Activated gamma-delta T cell (primary cell): ENCODE measurements around the gene POLR2L.

Source experiments
- DNase-seq: peaks from one replicate; lab custom pipeline; 2025; lab: John Stamatoyannopoulos, UW
- total RNA-seq, 2 donors: gene quantifications; one replicate each; lab custom pipeline; 2026; lab: John Stamatoyannopoulos, UW

The POLR2L gene
- total RNA-seq = 17.5 to 20.4 reads per million in 2 donors

DNA sequence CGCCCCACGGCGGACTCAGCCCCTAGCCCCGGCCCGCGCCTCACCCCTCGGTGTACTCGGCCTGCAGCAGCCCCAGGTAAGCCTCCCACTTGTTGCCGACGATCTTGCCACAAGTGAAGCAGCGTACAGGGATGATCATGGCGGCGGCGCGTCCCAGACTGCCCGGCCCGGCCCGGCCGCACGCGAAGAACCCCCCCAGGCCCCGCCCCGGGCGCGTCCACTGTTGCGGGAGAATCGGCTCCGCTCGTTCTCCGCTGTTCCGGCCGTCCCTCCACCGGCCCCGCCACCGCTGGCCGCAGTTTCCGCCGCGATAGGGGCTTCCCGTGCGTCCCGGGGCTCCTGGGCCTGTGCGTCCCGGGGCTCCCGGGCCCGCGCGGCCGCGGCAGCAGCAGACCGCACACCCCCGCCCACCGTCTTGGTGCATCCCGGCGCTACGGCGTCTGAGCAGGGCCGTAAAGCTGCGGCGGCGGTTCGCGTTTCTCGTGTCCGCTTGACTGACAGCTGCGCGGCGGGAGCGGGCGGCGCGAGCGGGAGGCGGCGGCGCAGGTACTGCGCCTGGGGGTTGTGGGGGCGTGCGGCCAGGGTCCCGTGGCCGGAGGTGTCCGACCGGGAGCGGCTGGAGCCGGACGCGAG lies at the start of gene POLR2L, which contains the start of gene TSPAN4:
POLR2L (minus strand) TSS at position 160 of the 633 bp plus-strand sequence; CDS start at position 139, 21 bp downstream.
TSPAN4 (plus strand) TSS at position 483 of the 633 bp plus-strand sequence. CDS start 7,453 bp downstream, outside the sequence.
- DNase-seq = peak; percentile 83

DNA sequence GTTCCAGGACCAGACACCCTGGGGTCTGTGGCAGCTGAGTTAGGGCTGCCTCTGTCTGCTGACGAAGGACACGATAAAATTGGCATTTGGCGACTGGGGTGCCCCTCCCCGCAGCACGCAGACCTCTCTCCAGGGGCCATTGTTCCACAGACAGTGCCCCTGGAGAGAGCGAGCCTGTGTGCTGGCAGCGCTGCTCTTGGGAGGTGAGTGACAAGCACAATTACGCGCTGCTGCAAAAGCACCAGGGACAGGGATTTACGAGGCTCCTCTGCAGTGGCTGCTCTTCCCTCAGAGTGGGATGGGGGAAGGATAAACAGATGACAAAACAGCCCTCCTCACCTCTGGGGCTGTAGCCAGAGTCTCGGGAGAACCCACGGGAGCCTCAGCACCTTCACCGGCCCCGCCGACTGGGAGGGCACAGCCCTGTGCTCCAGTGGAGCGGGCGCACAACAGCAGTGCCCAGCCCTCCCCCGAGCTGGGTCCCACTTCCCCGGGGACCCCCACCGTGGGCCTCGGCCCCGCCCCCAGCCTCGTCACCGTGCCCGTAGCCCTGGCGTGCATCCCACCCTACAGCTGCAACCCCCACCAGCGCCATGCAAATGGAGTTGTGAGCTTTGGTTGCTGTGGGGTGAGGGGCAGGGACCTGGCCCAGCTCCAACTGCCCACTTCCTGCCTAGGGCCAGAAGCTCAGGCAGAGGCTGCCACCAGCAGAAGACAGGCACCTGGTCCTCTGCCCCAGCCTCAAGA lies 48.6 kb upstream of the POLR2L start:
- no peak for DNase-seq

- DNase-seq = no peak
These were observed 47.6 kb upstream of the POLR2L start for GRCh38 chr11:889687-890475.

DNA sequence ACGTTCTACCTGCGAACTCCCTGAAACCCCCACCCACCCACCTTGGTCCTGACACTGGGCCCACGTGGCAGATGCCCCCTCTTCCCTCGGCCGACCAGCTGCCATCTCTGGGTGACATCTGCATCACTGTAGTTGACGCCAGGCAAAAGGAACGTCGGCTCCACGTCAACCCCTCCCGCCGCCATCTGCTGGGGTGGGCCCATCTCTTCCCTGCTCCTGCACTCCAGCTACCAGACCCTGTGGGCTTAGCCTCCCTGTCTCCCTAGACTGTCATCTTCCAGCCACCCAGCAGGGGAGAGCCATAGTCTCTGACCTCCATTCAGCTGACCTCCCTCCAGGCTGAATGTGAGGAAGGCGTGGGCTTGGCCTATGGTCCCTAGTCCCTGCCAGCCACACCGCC lies 46.9 kb upstream of the POLR2L start:
- no peak for DNase-seq

DNA sequence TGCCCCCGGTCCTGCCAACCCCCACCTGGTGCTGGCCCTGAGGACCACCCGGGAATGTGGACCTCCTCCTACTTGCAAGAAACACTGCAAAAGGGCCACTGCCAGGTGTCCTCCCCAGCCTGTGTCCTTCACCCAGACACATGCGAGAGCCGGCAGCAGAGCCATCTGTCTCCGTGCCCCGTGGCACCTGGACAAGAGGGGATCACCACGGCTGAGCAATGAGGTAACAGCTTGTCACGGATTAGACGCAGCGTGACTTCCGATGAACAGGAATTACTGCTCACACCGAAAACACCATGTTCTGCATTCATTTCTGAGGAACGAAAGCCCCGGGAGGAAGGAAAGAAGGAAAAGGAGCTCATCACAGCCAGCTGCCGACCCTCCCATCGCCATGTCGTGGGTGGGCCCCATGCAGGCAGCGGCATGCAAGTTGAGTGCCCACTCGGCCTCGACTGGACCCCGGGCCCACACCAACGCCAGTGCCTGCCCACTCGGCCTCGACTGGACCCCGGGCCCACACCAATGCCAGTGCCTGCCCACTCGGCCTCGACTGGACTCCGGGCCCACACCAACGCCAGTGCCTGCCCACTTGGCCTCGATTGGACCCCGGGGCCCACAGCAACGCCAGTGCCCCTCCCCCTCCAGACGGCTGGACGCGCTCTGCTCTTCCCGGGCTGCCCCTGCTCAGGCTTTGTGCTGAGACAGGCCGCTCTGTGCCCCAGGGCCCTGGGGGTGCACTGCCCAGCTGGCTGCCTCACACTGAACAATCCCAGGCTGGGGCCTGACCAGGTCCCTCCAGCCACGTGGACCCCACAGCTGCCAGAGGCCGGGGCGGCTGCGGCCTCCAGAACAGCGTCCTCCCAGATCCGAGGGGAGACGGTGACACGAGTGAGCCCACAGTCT lies 46.2 kb upstream of the POLR2L start:
- DNase-seq = no peak

- DNase-seq = no peak
These were observed 45.3 kb upstream of the POLR2L start for GRCh38 chr11:887589-887988.

GRCh38 chr11:886568-886967 lies 44.2 kb upstream of the POLR2L start:
- DNase-seq = no peak

- no peak for DNase-seq
These were observed 42.3 kb upstream of the POLR2L start for GRCh38 chr11:884578-885070.

GRCh38 chr11:883527-883926 lies 41.2 kb upstream of the POLR2L start:
- no peak for DNase-seq

DNA sequence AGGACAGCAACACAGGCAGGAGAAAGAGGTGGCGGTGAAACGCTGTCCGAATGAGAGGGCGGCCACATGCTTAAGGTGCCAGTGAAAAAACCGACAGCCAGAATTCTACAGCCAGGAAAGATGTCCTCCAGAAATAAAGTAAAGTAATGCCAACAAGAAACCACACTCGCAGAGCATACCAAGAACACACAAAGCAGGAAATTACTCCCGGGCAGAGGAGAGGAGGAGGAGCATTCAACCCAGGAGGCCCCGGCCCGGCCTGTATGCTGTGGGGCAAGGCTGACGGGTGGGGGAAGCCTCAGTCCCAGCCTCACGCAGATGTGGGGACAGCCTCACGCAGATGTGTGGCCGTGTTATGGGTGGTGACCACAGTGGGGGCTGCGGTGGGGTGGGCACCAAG lies 40.3 kb upstream of the POLR2L start:
- no peak for DNase-seq

- DNase-seq = no peak
These were observed 38.1 kb upstream of the POLR2L start for GRCh38 chr11:880447-880846.

GRCh38 chr11:877565-877964 lies 35.2 kb upstream of the POLR2L start:
- no peak for DNase-seq

GRCh38 chr11:876545-876944 lies 34.2 kb upstream of the POLR2L start:
- DNase-seq = no peak

DNA sequence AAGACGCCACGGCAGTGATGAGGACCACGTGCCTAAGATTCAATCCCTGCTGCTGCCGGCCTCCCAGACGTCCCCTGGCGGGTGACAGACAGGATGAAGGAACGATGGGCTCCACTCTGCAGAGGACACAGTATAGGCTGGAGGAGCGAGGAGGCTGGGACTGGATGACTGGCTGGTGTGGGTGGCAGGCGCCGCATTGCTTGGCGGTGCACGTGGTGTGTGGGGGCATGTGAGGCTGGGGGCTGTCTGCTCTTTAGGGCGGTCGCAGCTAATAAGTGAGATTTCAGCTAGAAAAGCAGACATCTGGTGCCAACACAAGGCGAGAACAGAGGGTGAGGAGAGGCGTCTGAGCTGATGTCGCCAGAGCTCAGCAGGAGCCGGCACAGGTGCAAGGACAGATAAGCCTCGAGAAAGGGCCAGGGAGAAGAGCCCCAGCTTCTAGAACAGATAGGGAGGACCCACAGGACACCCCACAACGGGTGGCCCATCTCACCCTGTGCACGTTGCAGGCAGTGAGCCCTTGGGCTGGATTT lies 33.5 kb upstream of the POLR2L start:
- no peak for DNase-seq

- DNase-seq = no peak
These were observed 32.9 kb upstream of the POLR2L start for GRCh38 chr11:875203-875602.

DNA sequence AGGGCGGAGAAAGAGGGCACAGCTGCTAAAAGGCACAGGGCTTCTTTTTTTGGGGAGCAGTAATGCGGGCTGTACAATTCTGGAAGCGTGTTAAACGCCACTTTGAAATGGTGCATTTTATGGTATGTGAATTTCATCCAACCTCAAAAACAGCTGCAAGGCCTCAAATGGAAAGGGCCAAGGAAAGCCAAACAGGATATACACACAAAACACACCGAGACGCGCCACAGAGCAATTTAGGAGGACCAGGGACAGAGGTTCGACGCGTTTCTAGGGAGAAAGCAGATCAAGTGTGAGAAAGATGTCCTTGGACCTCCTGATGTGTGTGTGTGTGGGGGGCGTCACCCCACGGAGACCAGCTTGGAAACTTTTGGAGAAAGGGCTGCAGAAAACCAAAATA lies 31.4 kb upstream of the POLR2L start:
- no peak for DNase-seq

- no peak for DNase-seq
These were observed 30.5 kb upstream of the POLR2L start for GRCh38 chr11:872799-873198.

DNA sequence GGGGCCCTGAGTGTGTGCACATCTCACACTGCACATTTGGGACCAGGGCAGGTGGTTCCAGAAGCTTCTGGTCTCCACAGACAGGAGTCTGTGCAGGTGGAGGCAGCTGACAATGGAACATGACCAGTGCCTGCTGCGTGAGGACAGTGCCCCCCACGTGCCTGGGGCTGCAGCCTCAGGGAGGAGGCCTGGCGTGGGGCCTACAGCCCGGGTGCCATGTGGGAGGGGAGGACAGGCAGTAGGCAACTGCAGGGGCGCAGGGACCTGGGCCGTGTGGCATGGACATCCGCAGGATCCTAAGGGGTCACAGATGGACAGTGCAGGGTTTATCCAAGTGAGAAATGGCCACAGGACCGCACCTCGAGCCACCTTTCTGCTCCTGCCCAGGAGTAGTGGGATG lies 29.1 kb upstream of the POLR2L start:
- DNase-seq = no peak

DNA sequence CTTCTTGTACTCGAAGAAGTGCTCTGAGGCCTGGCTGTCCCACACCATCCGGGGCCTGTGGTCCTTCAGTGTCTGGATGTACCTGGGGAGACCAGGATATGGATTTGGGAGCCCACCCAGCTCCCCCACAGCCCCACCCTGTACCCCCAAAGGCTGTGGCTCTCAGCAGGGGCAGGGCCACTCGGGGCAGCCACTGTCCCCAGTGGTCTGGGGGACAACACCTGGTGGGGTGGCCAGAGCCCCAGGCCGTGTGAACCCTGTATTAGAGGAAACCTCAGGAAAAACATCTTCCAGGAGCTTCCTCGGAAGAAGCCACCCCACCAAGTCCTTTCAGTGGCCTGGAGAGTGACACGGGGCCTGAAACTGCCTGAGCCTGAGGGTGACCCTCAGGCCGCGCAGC lies 28.1 kb upstream of the POLR2L start:
- DNase-seq = no peak

- DNase-seq = no peak
These were observed 27.7 kb upstream of the POLR2L start for GRCh38 chr11:870127-870413.

GRCh38 chr11:869399-870126 lies 27.2 kb upstream of the POLR2L start:
- DNase-seq = no peak
